HepG2 (cell line): Measurements from ENCODE around the gene RAB24. TPM values are rescaled to one million over a fixed set of nuclear protein-coding genes. Genes with fewer than 3 reads are reported as not detected.
A peak's percentile ranks its signal among the peaks of the same experiment; 100 is the strongest.

Experiments
- ATAC-seq: fragments of 200-7000 bp; cut with Tn5 transposase; 3 replicates; pipeline ENCODE4 v1.9.1; 2020; ENCODE audit warnings: mild to moderate bottlenecking, moderate library complexity
- BruUV-seq: library from RNA; stranded (reverse); fragments of 400-500 nt; replicated peaks from 2 replicates; lab custom pipeline; 2021; lab: Mats Ljungman, UMichigan
- CTCF ChIA-PET: fragments of 300-600 bp; formaldehyde crosslinking; extraction: SDS; loops from one replicate; lab custom pipeline; 2021; ENCODE audit warnings: low total read pairs, inconsistent platforms, low intra/inter-chr PET ratio; lab: Yijun Ruan, JAX
- POLR2A ChIA-PET: fragments of 350-600 bp; sonication (Branson Sonifier 250); formaldehyde crosslinking; loops from one replicate; lab custom pipeline; 2020; ENCODE audit warnings: antibody characterized with exemption, inconsistent platforms; lab: Yijun Ruan, JAX
- DNase-seq: peaks from one replicate; pipeline ENCODE4 v3.0.0-alpha.2; 2015; ENCODE audit warnings: low spot score
- FAIRE-seq: peaks from 3 replicates; lab custom pipeline; 2011; peaks lifted over from hg19 to GRCh38; lab: Jason Lieb, UNC
- H2AFZ ChIP-seq: one replicate; pipeline ENCODE4 v1.6.1; 2011; ENCODE audit warnings: low read length, inconsistent platforms
- H3K27ac ChIP-seq: fragments of 300-600 bp; 3 replicates; pipeline ENCODE4 v1.8.0; 2011; ENCODE audit warnings: mixed run types, mild to moderate bottlenecking, mixed read lengths, low read length, inconsistent platforms; ENCODE audit not compliant: insufficient read depth; ENCODE audit errors: extremely low read length
- H3K27me3 ChIP-seq, 2 experiments: fragments of 200-600 bp in 1 of 2; 2 replicates in 1 of 2; 3 replicates in 1 of 2; pipeline versions ENCODE4 v1.6.0 to v1.8.0; 2011; ENCODE audit warnings: low read length in 2 of 2, mild to moderate bottlenecking in 2 of 2, moderate library complexity in 2 of 2, inconsistent platforms in 1 of 2; ENCODE audit not compliant: insufficient read depth in 2 of 2, control insufficient read depth in 1 of 2
- H3K36me3 ChIP-seq, 2 experiments: fragments of 200-600 bp in 1 of 2; replicated peaks in 1 of 2; 2 replicates in 1 of 2; 3 replicates in 1 of 2; pipeline versions ENCODE4 v1.5.1 to v1.8.0; 2011; ENCODE audit warnings: low read length in 2 of 2, inconsistent platforms in 1 of 2; ENCODE audit not compliant: insufficient read depth in 2 of 2, control insufficient read depth in 1 of 2
- H3K4me1 ChIP-seq: 2 replicates; pipeline ENCODE4 v1.5.1; 2012; ENCODE audit warnings: low read length, inconsistent platforms; ENCODE audit not compliant: insufficient read depth
- H3K4me2 ChIP-seq: 2 replicates; pipeline ENCODE4 v1.6.0; 2011; ENCODE audit warnings: low read depth, low read length, inconsistent platforms
- H3K4me3 ChIP-seq, 3 experiments: fragments of 200-600 bp in 1 of 3; sonication (generic), shearing (Covaris generic) in 1 of 3; replicated peaks in 1 of 3; 2 replicates each; pipeline ENCODE4 v1.5.1; 2011 to 2016; ENCODE audit warnings: low read length in 3 of 3, inconsistent platforms in 2 of 3, low read depth in 2 of 3, mild to moderate bottlenecking in 2 of 3, control low read depth in 1 of 3, mixed read lengths in 1 of 3; ENCODE audit not compliant: insufficient read depth in 1 of 3
- H3K79me2 ChIP-seq: one replicate; pipeline ENCODE4 v1.6.1; 2011; ENCODE audit warnings: low read length, inconsistent platforms; ENCODE audit not compliant: insufficient read depth
- H3K9ac ChIP-seq: 2 replicates; pipeline ENCODE4 v1.6.0; 2011; ENCODE audit warnings: mild to moderate bottlenecking, low read depth, low read length, inconsistent platforms; ENCODE audit not compliant: insufficient read depth
- H3K9me3 ChIP-seq: 2 replicates; pipeline ENCODE4 v1.5.1; 2012; ENCODE audit warnings: mild to moderate bottlenecking, low read length
- H4K20me1 ChIP-seq: 2 replicates; pipeline ENCODE4 v1.6.0; 2011; ENCODE audit warnings: inconsistent platforms, mild to moderate bottlenecking, low read length, moderate library complexity; ENCODE audit not compliant: insufficient read depth
- ATM ChIP-seq: fragments of 450-650 bp; IDR thresholded peaks from 2 replicates; pipeline ENCODE4 v1.7.1; 2017; ENCODE audit warnings: mild to moderate bottlenecking, borderline replicate concordance
- GFI1 ChIP-seq: sonication (generic); formaldehyde crosslinking; IDR thresholded peaks from 2 replicates; pipeline ENCODE4 v1.5.0; 2020; ENCODE audit warnings: missing genetic modification reagents, mild to moderate bottlenecking, borderline replicate concordance
- HNRNPL ChIP-seq: fragments of 200-400 bp; formaldehyde crosslinking; IDR thresholded peaks from 2 replicates; pipeline ENCODE4 v1.6.1; 2017; ENCODE audit warnings: mild to moderate bottlenecking, low read depth, low read length
- JUN ChIP-seq: sonication (generic); formaldehyde crosslinking; IDR thresholded peaks from 2 replicates; pipeline ENCODE4 v1.4.0; 2020; ENCODE audit warnings: mild to moderate bottlenecking, missing genetic modification reagents
- KMT2A ChIP-seq: sonication (generic); formaldehyde crosslinking; IDR thresholded peaks from 2 replicates; pipeline ENCODE4 v1.4.0; 2020; ENCODE audit warnings: missing genetic modification reagents
- NFE2L2 ChIP-seq: fragments of 150-350 bp; IDR thresholded peaks from 2 replicates; pipeline ENCODE4 v1.6.1; 2014; ENCODE audit warnings: low read length
- SMAD1 ChIP-seq: sonication (generic); formaldehyde crosslinking; IDR thresholded peaks from 2 replicates; pipeline ENCODE4 v1.4.0; 2020; ENCODE audit warnings: missing genetic modification reagents, low read depth, mild to moderate bottlenecking, borderline replicate concordance
- SNAI1 ChIP-seq: sonication (generic); formaldehyde crosslinking; IDR thresholded peaks from 2 replicates; pipeline ENCODE4 v1.5.0; 2020; ENCODE audit warnings: mild to moderate bottlenecking, missing genetic modification reagents, borderline replicate concordance
- SNAPC5 ChIP-seq: sonication (generic); formaldehyde crosslinking; IDR thresholded peaks from 2 replicates; pipeline ENCODE4 v1.8.1; 2023; ENCODE audit warnings: mild to moderate bottlenecking, missing genetic modification reagents, borderline replicate concordance
- TSC22D2 ChIP-seq: sonication (generic); formaldehyde crosslinking; IDR thresholded peaks from 2 replicates; pipeline ENCODE4 v1.5.1; 2020; ENCODE audit warnings: missing genetic modification reagents, mild to moderate bottlenecking, borderline replicate concordance
- XRCC5 ChIP-seq: fragments of 200-400 bp; formaldehyde crosslinking; optimal IDR thresholded peaks from 2 replicates; pipeline ENCODE3; 2017; ENCODE audit warnings: mild to moderate bottlenecking, low read length
- ZBTB7B ChIP-seq: sonication (generic); formaldehyde crosslinking; IDR thresholded peaks from 2 replicates; pipeline ENCODE4 v1.4.0; 2020; ENCODE audit warnings: missing genetic modification reagents
- ZKSCAN8 ChIP-seq: IDR thresholded peaks from 2 replicates; pipeline ENCODE4 v1.6.1; 2016; ENCODE audit warnings: borderline replicate concordance, missing genetic modification reagents, missing compliant biosample characterization
- ZNF225 ChIP-seq: sonication (generic); formaldehyde crosslinking; IDR thresholded peaks from 2 replicates; pipeline ENCODE4 v1.4.0; 2020; ENCODE audit warnings: mild to moderate bottlenecking, missing genetic modification reagents
- ZNF430 ChIP-seq: sonication (generic); formaldehyde crosslinking; IDR thresholded peaks from 2 replicates; pipeline ENCODE4 v1.9.0; 2021; ENCODE audit warnings: mild to moderate bottlenecking, missing genetic modification reagents
- ZNF451 ChIP-seq: sonication (generic); formaldehyde crosslinking; IDR thresholded peaks from 2 replicates; pipeline ENCODE4 v1.5.0; 2020; ENCODE audit warnings: mild to moderate bottlenecking, missing genetic modification reagents
- WGBS: methylation state at CpG from one replicate; pipeline ENCODE4 v1.1.6; 2017; ENCODE audit warnings: low lambda C conversion rate; 5-methylcytosine and 5-hydroxymethylcytosine counted together
- in situ Hi-C: cut with HindIII; loops from 2 replicates; pipeline ENCODE4 v1.10.0; 2017; ENCODE audit warnings: low pct_unique_long_range_greater_than_20kb; ENCODE audit not compliant: extremely low pct_ligation_motif_present
- intact Hi-C: fragments of 100-400 bp; cut with micrococcal nuclease; formaldehyde crosslinking; loops from one replicate; pipeline ENCODE4 v1.10.0; 2022; ENCODE audit not compliant: unreplicated experiment
- polyA plus RNA-seq, 8 experiments: library from polyadenylated mRNA; depleted of rRNA in 3 of 8; stranded (reverse) in 7 of 8; unstranded in 1 of 8; fragments of >200 nt; fragmentation: Illumina TruSeq in 4 of 8; extraction: Trizol in 4 of 8; gene quantifications; 2 replicates each; pipeline versions ENCODE4 v1.2.1 to v1.2.3, GENCODE V29; 2011 to 2016; ENCODE audit warnings: low read depth in 4 of 8, missing spikeins in 1 of 8, mixed read lengths in 1 of 8; ENCODE audit not compliant: insufficient read depth in 1 of 8
- total RNA-seq, 5 experiments: library from RNA; depleted of rRNA; stranded (reverse); fragments of >200 nt; fragmentation: Illumina TruSeq; extraction: Trizol; gene quantifications; 2 replicates each; pipeline ENCODE4 v1.2.3, GENCODE V29; 2016; ENCODE audit warnings: low read depth in 1 of 5
- TF ChIP-seq, protein P1 (sequence below): sonication (generic); formaldehyde crosslinking; IDR thresholded peaks from 2 replicates; pipeline ENCODE4 v1.4.0; 2020; ENCODE audit warnings: missing genetic modification reagents
- TF ChIP-seq, protein P2 (sequence below): IDR thresholded peaks from 2 replicates; pipeline ENCODE4 v1.6.1; 2012; ENCODE audit warnings: inconsistent platforms

RAB24 gene
- total and polyA plus RNA-seq, 2 of the 13 experiments (the other 11 are each of a cell fraction or from before 2014, with no cell fraction given), result 22.9 to 63.7 TPM

DNA sequence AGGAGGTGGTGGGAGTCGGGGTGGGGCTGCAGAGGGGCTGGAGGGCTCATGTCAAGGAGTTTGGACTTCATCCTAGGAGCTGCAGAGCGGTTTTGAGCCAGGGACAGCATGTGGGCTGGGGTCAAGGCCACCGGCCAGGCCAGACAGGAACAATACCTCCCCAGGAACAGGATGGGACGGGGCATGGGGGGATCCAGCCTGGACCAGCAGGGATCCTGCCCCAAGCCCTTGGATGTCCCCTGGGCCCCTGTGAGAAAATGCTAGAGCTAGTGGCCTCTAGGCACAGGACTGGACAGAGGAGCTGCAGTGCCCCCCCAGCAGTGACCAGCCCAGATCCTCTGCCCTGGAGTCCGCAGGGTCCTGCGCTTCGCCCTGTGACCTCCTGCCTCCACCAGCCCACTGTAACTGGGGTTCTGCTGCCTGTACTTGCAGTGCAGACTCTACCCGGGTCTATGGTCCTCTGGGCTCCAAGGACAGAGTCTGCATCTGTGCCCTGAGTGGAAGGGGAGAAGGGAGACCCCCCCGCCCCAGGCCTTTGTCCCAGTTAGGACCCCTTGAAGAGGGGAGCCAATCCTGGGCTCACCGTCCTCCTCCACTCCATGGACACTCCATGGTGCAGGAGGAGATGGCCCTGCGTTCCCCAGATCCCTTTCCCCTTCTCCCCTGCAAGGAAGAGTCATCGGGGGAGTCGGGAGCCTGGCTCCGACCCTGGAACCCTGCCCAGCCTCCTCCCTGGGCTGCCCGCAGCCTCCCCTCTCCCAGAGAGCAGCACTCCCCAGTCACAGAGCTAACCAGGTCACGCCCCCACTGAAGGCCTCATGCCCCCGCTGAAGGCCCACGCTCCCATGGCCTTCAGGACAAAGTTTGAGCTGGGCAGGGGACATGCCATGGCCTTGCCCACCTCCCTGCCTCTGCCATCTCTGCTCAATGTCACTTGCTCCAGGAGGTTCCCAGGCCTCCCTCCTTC is 11.1 kb upstream of the RAB24 start:
- Histone ChIP-seq H4K20me1 (0 out of 2 replicates have a peak, but pooled peaks cover 5% of the 10 kb centered on the region), H3K27me3 (no peaks in the 10 kb centered on the region), H3K9ac (0 out of 2 replicates have a peak overlapping the region, but pooled peaks have one; percentile 5), H3K27ac (peak overlapping the region; percentile 29), H3K79me2 (peaks cover 4% of the 10 kb centered on the region), H3K4me2 (peak overlapping the region; percentile 38; the same call in 1 of the 2 replicates), H3K9me3 (no peaks in the 10 kb centered on the region), H3K4me1 (peaks cover 57% of the 10 kb centered on the region), H3K36me3 (peaks cover 4 to 6% of the 10 kb centered on the region in 2 experiments; a peak in 1 of 5 replicates), H3K4me3 (no peak overlapping the region), H2AFZ (no peak overlapping the region)
- POLR2A ChIA-PET, result interaction anchor here (0.8 to 1.0 kb wide), 2 partner anchors 37 to 64 kb away, joined by 3 to 4 read pairs; partner anchors contain the start of gene LMAN2
- CTCF ChIA-PET, result no interaction called here
- intact Hi-C loops (loop anchor here (5.0 kb wide), 2 partner anchors 53 to 183 kb away; partner anchors contain the start of gene PDLIM7), in situ Hi-C loops (loop anchor here (5.0 kb wide), 2 partner anchors 48 to 133 kb away; partner anchors contain the start of gene PRR7)
- no peak for FAIRE-seq
- 72% methylated on average over 10 of the region's 18 CpGs for WGBS
- no peak for DNase-seq
- ATAC-seq, result no peak
- BruUV-seq, result no TSS peak
- no peak for TF ChIP-seq SMAD1 (CRISPR knock-in tag)
- TF ChIP-seq GFI1 (CRISPR knock-in tag), result no peak
- no peak for TF ChIP-seq KMT2A (CRISPR knock-in tag)
- TF ChIP-seq SNAPC5, result no peak
- TF ChIP-seq XRCC5, result peak; percentile 27
- no peak for TF ChIP-seq ZNF225 (CRISPR knock-in tag)
- no peak for TF ChIP-seq NFE2L2
- no peak for TF ChIP-seq ZKSCAN8 (CRISPR knock-in tag)
- TF ChIP-seq JUN (CRISPR knock-in tag), result no peak
- TF ChIP-seq ZNF430 (CRISPR knock-in tag), result no peak
- TF ChIP-seq, protein P1, sequence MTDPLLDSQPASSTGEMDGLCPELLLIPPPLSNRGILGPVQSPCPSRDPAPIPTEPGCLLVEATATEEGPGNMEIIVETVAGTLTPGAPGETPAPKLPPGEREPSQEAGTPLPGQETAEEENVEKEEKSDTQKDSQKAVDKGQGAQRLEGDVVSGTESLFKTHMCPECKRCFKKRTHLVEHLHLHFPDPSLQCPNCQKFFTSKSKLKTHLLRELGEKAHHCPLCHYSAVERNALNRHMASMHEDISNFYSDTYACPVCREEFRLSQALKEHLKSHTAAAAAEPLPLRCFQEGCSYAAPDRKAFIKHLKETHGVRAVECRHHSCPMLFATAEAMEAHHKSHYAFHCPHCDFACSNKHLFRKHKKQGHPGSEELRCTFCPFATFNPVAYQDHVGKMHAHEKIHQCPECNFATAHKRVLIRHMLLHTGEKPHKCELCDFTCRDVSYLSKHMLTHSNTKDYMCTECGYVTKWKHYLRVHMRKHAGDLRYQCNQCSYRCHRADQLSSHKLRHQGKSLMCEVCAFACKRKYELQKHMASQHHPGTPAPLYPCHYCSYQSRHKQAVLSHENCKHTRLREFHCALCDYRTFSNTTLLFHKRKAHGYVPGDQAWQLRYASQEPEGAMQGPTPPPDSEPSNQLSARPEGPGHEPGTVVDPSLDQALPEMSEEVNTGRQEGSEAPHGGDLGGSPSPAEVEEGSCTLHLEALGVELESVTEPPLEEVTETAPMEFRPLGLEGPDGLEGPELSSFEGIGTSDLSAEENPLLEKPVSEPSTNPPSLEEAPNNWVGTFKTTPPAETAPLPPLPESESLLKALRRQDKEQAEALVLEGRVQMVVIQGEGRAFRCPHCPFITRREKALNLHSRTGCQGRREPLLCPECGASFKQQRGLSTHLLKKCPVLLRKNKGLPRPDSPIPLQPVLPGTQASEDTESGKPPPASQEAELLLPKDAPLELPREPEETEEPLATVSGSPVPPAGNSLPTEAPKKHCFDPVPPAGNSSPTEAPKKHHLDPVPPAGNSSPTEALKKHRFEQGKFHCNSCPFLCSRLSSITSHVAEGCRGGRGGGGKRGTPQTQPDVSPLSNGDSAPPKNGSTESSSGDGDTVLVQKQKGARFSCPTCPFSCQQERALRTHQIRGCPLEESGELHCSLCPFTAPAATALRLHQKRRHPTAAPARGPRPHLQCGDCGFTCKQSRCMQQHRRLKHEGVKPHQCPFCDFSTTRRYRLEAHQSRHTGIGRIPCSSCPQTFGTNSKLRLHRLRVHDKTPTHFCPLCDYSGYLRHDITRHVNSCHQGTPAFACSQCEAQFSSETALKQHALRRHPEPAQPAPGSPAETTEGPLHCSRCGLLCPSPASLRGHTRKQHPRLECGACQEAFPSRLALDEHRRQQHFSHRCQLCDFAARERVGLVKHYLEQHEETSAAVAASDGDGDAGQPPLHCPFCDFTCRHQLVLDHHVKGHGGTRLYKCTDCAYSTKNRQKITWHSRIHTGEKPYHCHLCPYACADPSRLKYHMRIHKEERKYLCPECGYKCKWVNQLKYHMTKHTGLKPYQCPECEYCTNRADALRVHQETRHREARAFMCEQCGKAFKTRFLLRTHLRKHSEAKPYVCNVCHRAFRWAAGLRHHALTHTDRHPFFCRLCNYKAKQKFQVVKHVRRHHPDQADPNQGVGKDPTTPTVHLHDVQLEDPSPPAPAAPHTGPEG, result no peak
- TF ChIP-seq, protein P2, sequence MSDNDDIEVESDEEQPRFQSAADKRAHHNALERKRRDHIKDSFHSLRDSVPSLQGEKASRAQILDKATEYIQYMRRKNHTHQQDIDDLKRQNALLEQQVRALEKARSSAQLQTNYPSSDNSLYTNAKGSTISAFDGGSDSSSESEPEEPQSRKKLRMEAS, result 0 out of 2 replicates have a peak, but pooled peaks have one; percentile 20
- TF ChIP-seq ATM, result no peak
- TF ChIP-seq ZBTB7B (CRISPR knock-in tag), result peak; percentile 50; the same call in 1 of the 2 replicates
- 0 out of 2 replicates have a peak, but pooled peaks have one; percentile 53 for TF ChIP-seq HNRNPL
- TF ChIP-seq ZNF451 (CRISPR knock-in tag), result no peak
- no peak for TF ChIP-seq SNAI1 (CRISPR knock-in tag)
- TF ChIP-seq TSC22D2, result no peak
